Measurements from ENCODE around the gene OSR1. TPM values are rescaled to one million over a fixed set of nuclear protein-coding genes. Genes with fewer than 3 reads are reported as not detected.

The OSR1 gene
- total RNA-seq, 1 experiment from 2014 or later = 6.9 TPM

DNA sequence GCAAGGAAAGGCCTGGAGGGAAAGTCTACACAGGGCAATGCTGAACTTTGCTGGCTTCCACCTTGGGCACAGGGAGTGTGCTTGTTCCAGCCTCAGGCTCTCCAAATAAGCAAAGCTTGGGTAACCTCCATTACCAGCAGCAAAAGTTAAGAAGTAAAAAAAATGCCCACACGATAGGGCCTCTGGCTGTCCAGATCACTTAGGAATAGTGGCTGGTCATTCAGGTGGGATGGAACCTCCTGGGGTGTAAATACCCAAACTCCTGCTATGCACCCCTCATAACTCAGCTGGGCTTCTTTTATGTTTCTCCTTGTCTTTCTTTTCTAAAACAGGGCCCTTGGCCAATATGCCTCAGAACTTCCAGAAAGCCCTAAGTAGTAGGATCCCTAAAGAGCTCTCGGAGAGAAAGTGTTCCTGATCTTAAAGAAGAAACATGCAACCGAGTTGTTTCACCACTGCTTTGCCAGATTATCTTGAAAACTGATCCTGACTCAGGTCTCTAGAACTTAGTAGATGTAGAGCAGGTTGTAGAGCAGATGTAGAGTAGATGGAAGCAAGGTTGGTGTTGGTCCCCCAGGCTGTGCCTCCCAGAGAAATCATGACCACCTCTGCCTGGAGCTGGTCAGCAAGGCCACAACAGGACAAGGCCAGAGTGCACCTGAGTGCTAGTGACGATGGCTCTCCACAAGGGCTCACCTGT is 2.0 kb upstream of the OSR1 start:
- ChIA-PET CTCF (interaction anchor here (0.5 kb wide), 1 partner anchor 739 kb away, joined by 14 read pairs; no protein-coding TSS in a partner anchor), POLR2A (ENCODE audit: unreplicated experiment) (no interaction called here)
- intact Hi-C loops (cut with micrococcal nuclease; ENCODE audit: unreplicated experiment) = loop anchor here (5.0 to 10.0 kb wide), 4 partner anchors 177 to 798 kb away; partner anchors contain the start of gene RDH14
- Histone ChIP-seq H3K27me3 (ENCODE audit: insufficient read depth, low read depth) (no peaks in the 10 kb centered on the region), H3K9me3 (ENCODE audit: insufficient read depth, low read depth) (no peaks in the 10 kb centered on the region), H3K79me2 (ENCODE audit: low read depth) (peaks cover 16% of the 10 kb centered on the region), H3K9me2 (ENCODE audit: insufficient read depth) (no peaks in the 10 kb centered on the region), H2AFZ (no peak overlapping the region), H3K4me2 (no peak overlapping the region), H3K4me3 (no peak overlapping the region), H3K27ac (no peak overlapping the region), H4K20me1 (ENCODE audit: insufficient read depth) (no peaks in the 10 kb centered on the region), H3K4me1 (replicated peaks; ENCODE audit: insufficient read depth) (peaks cover 13% of the 10 kb centered on the region; the same call in 1 of the 2 replicates), H3K36me3 (ENCODE audit: low read depth) (no peaks in the 10 kb centered on the region), H3F3A (ENCODE audit: insufficient read depth, low read depth) (peaks cover 15% of the 10 kb centered on the region; the same call in 1 of the 2 replicates)
- BruUV-seq (replicated peaks) = no TSS peak
- no peak for TF ChIP-seq EZH2 (IDR thresholded peaks at IDR 0.05; ENCODE audit: low read depth)
- TF ChIP-seq, protein P1, sequence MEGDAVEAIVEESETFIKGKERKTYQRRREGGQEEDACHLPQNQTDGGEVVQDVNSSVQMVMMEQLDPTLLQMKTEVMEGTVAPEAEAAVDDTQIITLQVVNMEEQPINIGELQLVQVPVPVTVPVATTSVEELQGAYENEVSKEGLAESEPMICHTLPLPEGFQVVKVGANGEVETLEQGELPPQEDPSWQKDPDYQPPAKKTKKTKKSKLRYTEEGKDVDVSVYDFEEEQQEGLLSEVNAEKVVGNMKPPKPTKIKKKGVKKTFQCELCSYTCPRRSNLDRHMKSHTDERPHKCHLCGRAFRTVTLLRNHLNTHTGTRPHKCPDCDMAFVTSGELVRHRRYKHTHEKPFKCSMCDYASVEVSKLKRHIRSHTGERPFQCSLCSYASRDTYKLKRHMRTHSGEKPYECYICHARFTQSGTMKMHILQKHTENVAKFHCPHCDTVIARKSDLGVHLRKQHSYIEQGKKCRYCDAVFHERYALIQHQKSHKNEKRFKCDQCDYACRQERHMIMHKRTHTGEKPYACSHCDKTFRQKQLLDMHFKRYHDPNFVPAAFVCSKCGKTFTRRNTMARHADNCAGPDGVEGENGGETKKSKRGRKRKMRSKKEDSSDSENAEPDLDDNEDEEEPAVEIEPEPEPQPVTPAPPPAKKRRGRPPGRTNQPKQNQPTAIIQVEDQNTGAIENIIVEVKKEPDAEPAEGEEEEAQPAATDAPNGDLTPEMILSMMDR (conservative IDR thresholded peaks at IDR 0.05) = no peak
- no peak for DNase-seq

DNA sequence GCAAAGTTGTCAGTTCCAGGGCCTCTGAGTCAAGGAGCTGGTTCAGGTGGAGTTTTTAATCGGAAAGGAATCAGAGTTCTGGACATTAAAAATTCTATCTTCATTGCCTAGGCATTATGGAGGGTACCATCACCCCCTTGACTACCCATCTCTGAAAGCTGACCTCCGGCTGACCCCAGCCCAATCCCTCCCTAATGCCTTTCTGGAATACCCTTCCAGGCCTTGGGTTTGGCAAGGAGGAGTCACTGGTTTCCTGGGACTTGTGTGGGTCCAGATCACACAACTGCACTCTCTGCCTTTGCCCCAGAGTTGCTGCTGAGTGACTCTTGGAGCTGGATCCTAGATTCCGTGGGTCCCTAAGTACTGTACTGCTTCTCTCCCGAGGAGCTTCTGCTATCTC is 1.0 kb upstream of the OSR1 start:
- Histone ChIP-seq H3K4me3 (no peak overlapping the region), H3K9me3 (ENCODE audit: insufficient read depth, low read depth) (no peaks in the 10 kb centered on the region), H3K9me2 (ENCODE audit: insufficient read depth) (no peaks in the 10 kb centered on the region), H3K4me1 (replicated peaks; ENCODE audit: insufficient read depth) (peaks cover 13% of the 10 kb centered on the region; the same call in 1 of the 2 replicates), H3K79me2 (ENCODE audit: low read depth) (peaks cover 23% of the 10 kb centered on the region), H4K20me1 (ENCODE audit: insufficient read depth) (no peaks in the 10 kb centered on the region), H3K27me3 (ENCODE audit: insufficient read depth, low read depth) (no peaks in the 10 kb centered on the region), H2AFZ (no peak overlapping the region), H3K4me2 (no peak overlapping the region), H3K36me3 (ENCODE audit: low read depth) (no peaks in the 10 kb centered on the region), H3K27ac (no peak overlapping the region), H3F3A (ENCODE audit: insufficient read depth, low read depth) (peaks cover 15% of the 10 kb centered on the region; the same call in 1 of the 2 replicates)
- CTCF ChIA-PET = interaction anchor here (0.6 kb wide), 1 partner anchor 944 kb away, joined by 7 read pairs; no protein-coding TSS in a partner anchor
- intact Hi-C loops (cut with micrococcal nuclease; ENCODE audit: unreplicated experiment) = no loop called here
- POLR2A ChIA-PET (ENCODE audit: unreplicated experiment) = no interaction called here
- no peak for DNase-seq
- BruUV-seq (replicated peaks) = no TSS peak
- TF ChIP-seq, protein P1 (conservative IDR thresholded peaks at IDR 0.05) = no peak
- no peak for TF ChIP-seq EZH2 (IDR thresholded peaks at IDR 0.05; ENCODE audit: low read depth)

DNA sequence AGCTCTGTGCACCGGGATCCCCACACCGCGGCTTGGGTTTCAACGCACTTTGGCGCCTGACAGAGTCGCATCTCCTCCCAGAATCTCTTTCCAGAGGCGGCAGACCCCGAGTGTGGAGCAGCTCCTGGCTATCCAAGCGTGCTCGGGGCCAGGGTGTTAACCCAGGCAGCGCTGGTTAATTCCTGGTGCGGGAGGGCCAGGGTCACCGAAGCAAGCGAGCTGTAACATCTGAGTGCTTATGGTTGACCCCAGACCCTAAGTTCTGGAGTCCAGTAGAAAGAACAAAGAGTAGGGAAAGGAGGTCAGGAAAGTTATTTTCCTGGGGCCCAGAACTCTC is 566 bp upstream of the OSR1 start:
- ChIA-PET CTCF (no interaction called here), POLR2A (ENCODE audit: unreplicated experiment) (interaction anchor here (0.7 kb wide), 1 partner anchor 1597 kb away, joined by 3 read pairs; no protein-coding TSS in a partner anchor)
- Histone ChIP-seq H3K9me2 (ENCODE audit: insufficient read depth) (no peaks in the 10 kb centered on the region), H3K27me3 (ENCODE audit: insufficient read depth, low read depth) (no peaks in the 10 kb centered on the region), H3F3A (ENCODE audit: insufficient read depth, low read depth) (peaks cover 15% of the 10 kb centered on the region; the same call in 1 of the 2 replicates), H3K4me3 (peak overlapping the region; percentile 70; the same call in 1 of the 2 replicates), H3K36me3 (ENCODE audit: low read depth) (no peaks in the 10 kb centered on the region), H3K9me3 (ENCODE audit: insufficient read depth, low read depth) (no peaks in the 10 kb centered on the region), H4K20me1 (ENCODE audit: insufficient read depth) (no peaks in the 10 kb centered on the region), H3K4me2 (peak overlapping the region; percentile 89), H3K79me2 (ENCODE audit: low read depth) (peaks cover 23% of the 10 kb centered on the region), H3K27ac (no peak overlapping the region), H3K4me1 (replicated peaks; ENCODE audit: insufficient read depth) (peaks cover 13% of the 10 kb centered on the region; the same call in 1 of the 2 replicates), H2AFZ (no peak overlapping the region)
- TF ChIP-seq EZH2 (IDR thresholded peaks at IDR 0.05; ENCODE audit: low read depth) = no peak
- TF ChIP-seq, protein P1 (conservative IDR thresholded peaks at IDR 0.05) = no peak
- intact Hi-C loops (cut with micrococcal nuclease; ENCODE audit: unreplicated experiment) = no loop called here
- no peak for DNase-seq
- BruUV-seq (replicated peaks) = no TSS peak
